Right lobe of liver (tissue), 6 donors: ENCODE data around the gene OLR1. TPM values are rescaled to one million over a fixed set of nuclear protein-coding genes. Genes with fewer than 3 reads are reported as not detected.

Experiments
- ATAC-seq, 4 donors: fragments of 200-7000 bp; cut with Tn5 transposase; one replicate each; pipeline ENCODE4 v1.9.1; 2020; ENCODE audit warnings: mild to moderate bottlenecking in 4 of 4, moderate library complexity in 4 of 4
- DNase-seq, 3 donors: peaks; one replicate each; pipeline ENCODE4 v3.0.0-alpha.2; 2020
- H3K27ac ChIP-seq, 3 donors: fragments of 200-600 bp; one replicate each; pipeline ENCODE4 v1.8.0; 2022
- H3K27me3 ChIP-seq, 2 donors: fragments of 200-600 bp; one replicate each; pipeline ENCODE4 v1.8.0; 2022
- H3K36me3 ChIP-seq, 4 donors: fragments of 200-600 bp; sonication (generic) in 1 of 4; one replicate each; pipeline versions ENCODE4 v1.5.1 to v1.8.0; 2017 to 2022; ENCODE audit warnings: control low read depth in 1 of 4
- H3K4me1 ChIP-seq, 4 donors: fragments of 200-600 bp; sonication (generic) in 1 of 4; one replicate each; pipeline versions ENCODE4 v1.5.1 to v1.8.0; 2017 to 2022; ENCODE audit warnings: control low read depth in 1 of 4
- H3K4me3 ChIP-seq, 3 donors: fragments of 200-600 bp; one replicate each; pipeline ENCODE4 v1.8.0; 2022
- H3K9me3 ChIP-seq, 4 donors: fragments of 200-600 bp; sonication (generic) in 1 of 4; one replicate each; pipeline versions ENCODE4 v1.5.1 to v1.8.0; 2017 to 2022; ENCODE audit warnings: control low read depth in 1 of 4
- CTCF ChIP-seq, 4 donors: fragments of 200-600 bp in 3 of 4; fragments of 450-650 bp in 1 of 4; IDR thresholded peaks; one replicate each; pipeline versions ENCODE4 v1.5.1 to v1.8.0; 2016 to 2022; ENCODE audit warnings: antibody characterized with exemption in 4 of 4, mild to moderate bottlenecking in 2 of 4
- POLR2A ChIP-seq: fragments of 450-650 bp; IDR thresholded peaks from one replicate; pipeline ENCODE4 v1.6.1; 2017; ENCODE audit warnings: antibody characterized with exemption, mild to moderate bottlenecking
- WGBS: methylation state at CpG from one replicate; pipeline ENCODE4 v1.1.6; 2018; ENCODE audit warnings: low coverage, low lambda C conversion rate; ENCODE audit not compliant: insufficient coverage; ENCODE audit errors: missing lambda C conversion rate; 5-methylcytosine and 5-hydroxymethylcytosine counted together
- intact Hi-C, 2 donors: fragments of 100-400 bp; cut with DNase I; formaldehyde crosslinking; loops; one replicate each; pipeline versions ENCODE4 v1.11.2 to v1.14.1; 2022
- total RNA-seq, 6 experiments: library from RNA; depleted of rRNA in 2 of 6; stranded (reverse); fragments of >200 nt in 2 of 6; fragmentation: NEBNext Ultra II Directional in 3 of 6; extraction: Animal tissue kit (Norgen Biotek cat#: 25700) in 3 of 6; gene quantifications; one replicate each; pipeline versions ENCODE4 v1.1.0 to v1.2.4, GENCODE V29; 2016 to 2023
- donor health status: DM: no; HTN: yes; CAD: no.
- donor health status: DM: no; HTN: no; CAD: no.
- donor health status: DM: no; HTN: no; CAD: no.
- donor health status: DM: no; HTN: yes; CAD: no.
- donor health status: DM: no; HTN: yes; CAD: no.

OLR1 gene
- total RNA-seq, 6 experiments from 2014 or later = 0.23 to 3.9 (median 0.77) TPM; not detected in 2

- WGBS = 74% methylated on average over 5 of the region's 5 CpGs
- no peak for DNase-seq
- ATAC-seq = peak in 2 of 4 donors; percentile 22 to 46
- Histone ChIP-seq H3K4me1 (no peaks in the 10 kb centered on the region), H3K4me3 (no peak overlapping the region), H3K36me3 (no peaks in the 10 kb centered on the region), H3K27me3 (no peaks in the 10 kb centered on the region), H3K27ac (no peak overlapping the region), H3K9me3 (no peaks in the 10 kb centered on the region)
- intact Hi-C loops = no loop called here
- TF ChIP-seq POLR2A = no peak
- TF ChIP-seq CTCF (IDR thresholded peaks at IDR 0.05) = no peak
Observed at GRCh38 chr12:10175846-10176636, 4.1 kb upstream of the OLR1 start.

- WGBS = 77% methylated on average over 2 of the region's 2 CpGs
- H3K27me3 ChIP-seq = no peaks in the 10 kb centered on the region
- no peak for DNase-seq
- H3K4me1 ChIP-seq = no peaks in the 10 kb centered on the region
- H3K27ac ChIP-seq = no peak overlapping the region
- intact Hi-C loops = no loop called here
- TF ChIP-seq POLR2A (no peak), CTCF (IDR thresholded peaks at IDR 0.05) (no peak)
- H3K4me3 ChIP-seq = no peak overlapping the region
- H3K9me3 ChIP-seq = no peaks in the 10 kb centered on the region
- no peaks in the 10 kb centered on the region for H3K36me3 ChIP-seq
- ATAC-seq = no peak
Observed at GRCh38 chr12:10174986-10175614, 3.2 kb upstream of the OLR1 start.

- no peaks in the 10 kb centered on the region for H3K27me3 ChIP-seq
- H3K36me3 ChIP-seq = no peaks in the 10 kb centered on the region
- intact Hi-C loops = no loop called here
- DNase-seq (no peak), ATAC-seq (peak in 1 of 4 donors; percentile 30)
- H3K27ac ChIP-seq = no peak overlapping the region
- peaks cover 0 to 3% (median 0%) of the 10 kb centered on the region in 4 donors for H3K4me1 ChIP-seq
- H3K9me3 ChIP-seq = no peaks in the 10 kb centered on the region
- TF ChIP-seq POLR2A = no peak
- no peak for TF ChIP-seq CTCF (IDR thresholded peaks at IDR 0.05)
- WGBS = 65% methylated on average over 5 of the region's 5 CpGs
- no peak overlapping the region for H3K4me3 ChIP-seq
Observed at GRCh38 chr12:10170216-10170615, 1.7 kb downstream of the OLR1 start.

- Histone ChIP-seq H3K36me3 (no peaks in the 10 kb centered on the region), H3K27ac (no peak overlapping the region), H3K4me3 (no peak overlapping the region), H3K4me1 (peaks cover 0 to 3% (median 0%) of the 10 kb centered on the region in 4 donors), H3K27me3 (no peaks in the 10 kb centered on the region), H3K9me3 (no peaks in the 10 kb centered on the region)
- intact Hi-C loops = no loop called here
- DNase-seq (no peak), ATAC-seq (no peak)
- 64% methylated on average over 3 of the region's 3 CpGs for WGBS
- no peak for TF ChIP-seq CTCF (IDR thresholded peaks at IDR 0.05)
- TF ChIP-seq POLR2A = no peak
Observed at GRCh38 chr12:10169104-10169503, 2.8 kb downstream of the OLR1 start.
